ENCODE measurements around the gene AMOTL1. TPM values are rescaled to one million over a fixed set of nuclear protein-coding genes. Genes with fewer than 3 reads are reported as not detected.
A peak's percentile ranks its signal among the peaks of the same experiment; 100 is the strongest.

AMOTL1 gene
- total RNA-seq, 1 donor from 2014 or later: 22.9 TPM

- DNase-seq (ENCODE audit: low spot score) (no peak), ATAC-seq (peak; percentile 95)
These were observed 46.3 kb downstream of the AMOTL1 start for GRCh38 chr11:94814272-94814976.

- DNase-seq (ENCODE audit: low spot score) (no peak), ATAC-seq (no peak)
These were observed 47.7 kb downstream of the AMOTL1 start for GRCh38 chr11:94815705-94816344.

- ATAC-seq (no peak), DNase-seq (ENCODE audit: low spot score) (no peak)
These were observed 52.3 kb downstream of the AMOTL1 start for GRCh38 chr11:94820480-94820879.

- DNase-seq (ENCODE audit: low spot score) (no peak), ATAC-seq (no peak)
These were observed 53.3 kb downstream of the AMOTL1 start for GRCh38 chr11:94821439-94821838.

GRCh38 chr11:94822080-94822479 is 53.9 kb downstream of the AMOTL1 start:
- ATAC-seq (no peak), DNase-seq (ENCODE audit: low spot score) (no peak)

- ATAC-seq: no peak
- DNase-seq (ENCODE audit: low spot score): no peak
These were observed 55.1 kb downstream of the AMOTL1 start for GRCh38 chr11:94823102-94823732.

GRCh38 chr11:94825031-94825430 is 56.9 kb downstream of the AMOTL1 start:
- ATAC-seq: no peak

GRCh38 chr11:94825481-94825880 is 57.3 kb downstream of the AMOTL1 start:
- ATAC-seq: no peak

More at GRCh38 chr11:94825031-94825430, 56.9 kb downstream of the AMOTL1 start:
- no peak for DNase-seq (ENCODE audit: low spot score)

GRCh38 chr11:94826415-94826814 is 58.3 kb downstream of the AMOTL1 start:
- ATAC-seq: no peak
- DNase-seq (ENCODE audit: low spot score): no peak

More at GRCh38 chr11:94825481-94825880, 57.3 kb downstream of the AMOTL1 start:
- no peak for DNase-seq (ENCODE audit: low spot score)

GRCh38 chr11:94828088-94828487 is 59.9 kb downstream of the AMOTL1 start:
- peak; percentile 61 for ATAC-seq
- DNase-seq (ENCODE audit: low spot score): no peak

GRCh38 chr11:94830722-94831510 is 62.8 kb downstream of the AMOTL1 start:
- DNase-seq (ENCODE audit: low spot score): no peak
- ATAC-seq: peak; percentile 14

GRCh38 chr11:94831529-94831928 is 63.4 kb downstream of the AMOTL1 start:
- ATAC-seq: peak; percentile 35
- DNase-seq (ENCODE audit: low spot score): no peak

GRCh38 chr11:94832604-94833235 is 64.6 kb downstream of the AMOTL1 start:
- ATAC-seq (peak; percentile 76), DNase-seq (ENCODE audit: low spot score) (peak; percentile 57)

GRCh38 chr11:94834911-94835593 is 66.9 kb downstream of the AMOTL1 start:
- DNase-seq (ENCODE audit: low spot score): no peak
- ATAC-seq: peak; percentile 4

- ATAC-seq (peak; percentile 33), DNase-seq (ENCODE audit: low spot score) (no peak)
These were observed 67.4 kb downstream of the AMOTL1 start for GRCh38 chr11:94835594-94835927.

- no peak for ATAC-seq
- no peak for DNase-seq (ENCODE audit: low spot score)
These were observed 69.2 kb downstream of the AMOTL1 start for GRCh38 chr11:94837317-94837716.

- no peak for ATAC-seq
- DNase-seq (ENCODE audit: low spot score): no peak
These were observed 70.0 kb downstream of the AMOTL1 start for GRCh38 chr11:94838027-94838731.

- ATAC-seq (no peak), DNase-seq (ENCODE audit: low spot score) (no peak)
These were observed 72.1 kb downstream of the AMOTL1 start for GRCh38 chr11:94840209-94840608.

GRCh38 chr11:94844031-94844430 is 75.9 kb downstream of the AMOTL1 start:
- ATAC-seq: no peak
- no peak for DNase-seq (ENCODE audit: low spot score)

- ATAC-seq (peak; percentile 95), DNase-seq (ENCODE audit: low spot score) (peak; percentile 89)
These were observed 77.5 kb downstream of the AMOTL1 start for GRCh38 chr11:94845622-94846021.

Data from left lobe of liver (tissue), 2 donors.